ENCODE results near the gene MAX. TPM values are rescaled to one million over a fixed set of nuclear protein-coding genes. Genes with fewer than 3 reads are reported as not detected.
A peak's percentile ranks its signal among the peaks of the same experiment; 100 is the strongest.
"Not testable (repeated sequence)": the region's sequence is repeated elsewhere in the genome, so short reads cannot be mapped to it uniquely, and the experiment has no call there.

The MAX gene
- total RNA-seq, 1 donor from 2014 or later: 83.2 TPM

- Mint-ChIP-seq H3K27me3 (ENCODE audit: low read depth) (no peaks in the 10 kb centered on the region), H3K4me3 (peak overlapping the region; percentile 2), H3K4me1 (peaks cover 27% of the 10 kb centered on the region), H3K9me3 (no peaks in the 10 kb centered on the region), H3K36me3 (peaks cover 25% of the 10 kb centered on the region), H3K27ac (peak overlapping the region; percentile 77)
- TF ChIP-seq, protein P1, sequence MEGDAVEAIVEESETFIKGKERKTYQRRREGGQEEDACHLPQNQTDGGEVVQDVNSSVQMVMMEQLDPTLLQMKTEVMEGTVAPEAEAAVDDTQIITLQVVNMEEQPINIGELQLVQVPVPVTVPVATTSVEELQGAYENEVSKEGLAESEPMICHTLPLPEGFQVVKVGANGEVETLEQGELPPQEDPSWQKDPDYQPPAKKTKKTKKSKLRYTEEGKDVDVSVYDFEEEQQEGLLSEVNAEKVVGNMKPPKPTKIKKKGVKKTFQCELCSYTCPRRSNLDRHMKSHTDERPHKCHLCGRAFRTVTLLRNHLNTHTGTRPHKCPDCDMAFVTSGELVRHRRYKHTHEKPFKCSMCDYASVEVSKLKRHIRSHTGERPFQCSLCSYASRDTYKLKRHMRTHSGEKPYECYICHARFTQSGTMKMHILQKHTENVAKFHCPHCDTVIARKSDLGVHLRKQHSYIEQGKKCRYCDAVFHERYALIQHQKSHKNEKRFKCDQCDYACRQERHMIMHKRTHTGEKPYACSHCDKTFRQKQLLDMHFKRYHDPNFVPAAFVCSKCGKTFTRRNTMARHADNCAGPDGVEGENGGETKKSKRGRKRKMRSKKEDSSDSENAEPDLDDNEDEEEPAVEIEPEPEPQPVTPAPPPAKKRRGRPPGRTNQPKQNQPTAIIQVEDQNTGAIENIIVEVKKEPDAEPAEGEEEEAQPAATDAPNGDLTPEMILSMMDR (IDR thresholded peaks at IDR 0.05; ENCODE audit: unreplicated experiment): no peak
- no peak for DNase-seq (ENCODE audit: low spot score in 2 of 2, unreplicated experiment in 2 of 2)
These were observed 6.6 kb downstream of the MAX start for GRCh38 chr14:65095633-65096205.

DNA sequence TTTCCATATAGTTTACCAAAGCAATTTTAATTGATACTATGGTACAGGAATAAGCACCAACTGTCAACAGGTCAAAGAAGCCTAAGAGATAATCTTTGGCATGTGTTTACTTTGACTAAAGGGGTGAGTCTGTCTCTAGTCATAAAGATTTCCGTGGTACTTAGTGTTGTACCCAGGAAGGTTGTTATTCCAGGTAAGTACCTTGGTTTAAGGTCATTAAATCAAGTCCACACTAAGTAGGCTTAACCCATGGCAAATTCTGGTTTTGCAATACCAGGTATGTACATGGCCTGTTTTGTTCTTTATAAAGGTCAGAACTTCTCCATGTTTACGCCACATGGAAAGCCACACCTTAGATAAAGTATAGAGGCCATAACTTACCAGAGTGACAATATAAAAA, 10.0 kb downstream of the MAX start:
- no peak overlapping the region for H3K4me3 Mint-ChIP-seq
- H3K9me3 Mint-ChIP-seq: peaks cover 16% of the 10 kb centered on the region
- H3K36me3 Mint-ChIP-seq: peaks cover 44% of the 10 kb centered on the region
- DNase-seq (ENCODE audit: low spot score in 2 of 2, unreplicated experiment in 2 of 2): no peak
- TF ChIP-seq, protein P1 (IDR thresholded peaks at IDR 0.05; ENCODE audit: unreplicated experiment): no peak
- no peak overlapping the region for H3K27ac Mint-ChIP-seq
- H3K4me1 Mint-ChIP-seq: peaks cover 23% of the 10 kb centered on the region
- no peaks in the 10 kb centered on the region for H3K27me3 Mint-ChIP-seq (ENCODE audit: low read depth)

- Mint-ChIP-seq H3K9me3 (peaks cover 28% of the 10 kb centered on the region), H3K36me3 (peaks cover 68% of the 10 kb centered on the region)
- not testable (repeated sequence) for H3K27me3 Mint-ChIP-seq (ENCODE audit: low read depth); DNase-seq (ENCODE audit: low spot score in 2 of 2, unreplicated experiment in 2 of 2); H3K27ac Mint-ChIP-seq; H3K4me3 Mint-ChIP-seq; H3K4me1 Mint-ChIP-seq
These were observed 14.5 kb downstream of the MAX start for GRCh38 chr14:65087835-65088234.

DNA sequence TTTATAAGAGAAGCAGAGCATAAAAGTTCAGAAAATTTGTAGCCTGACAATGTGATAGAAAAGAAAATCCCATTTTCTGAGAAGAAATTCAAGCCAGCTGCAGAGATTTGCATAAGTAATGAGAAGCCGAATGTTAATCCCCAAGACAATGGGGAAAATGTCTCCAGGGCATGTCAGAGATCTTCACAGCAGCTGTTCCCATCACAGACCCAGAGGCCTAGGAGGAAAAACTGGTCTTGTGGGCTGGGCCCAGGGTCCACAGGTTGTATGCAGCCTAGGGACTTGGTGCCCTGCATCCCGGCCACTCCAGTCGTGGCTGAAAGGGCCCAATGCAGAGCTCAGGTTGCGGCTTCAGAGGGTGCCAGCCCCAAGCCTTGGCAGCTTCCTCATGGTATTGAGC, 15.6 kb downstream of the MAX start:
- H3K27me3 Mint-ChIP-seq (ENCODE audit: low read depth); H3K27ac Mint-ChIP-seq; DNase-seq (ENCODE audit: low spot score in 2 of 2, unreplicated experiment in 2 of 2); H3K4me1 Mint-ChIP-seq; H3K4me3 Mint-ChIP-seq: not testable (repeated sequence)
- Mint-ChIP-seq H3K36me3 (peaks cover 74% of the 10 kb centered on the region), H3K9me3 (peaks cover 28% of the 10 kb centered on the region)

DNA sequence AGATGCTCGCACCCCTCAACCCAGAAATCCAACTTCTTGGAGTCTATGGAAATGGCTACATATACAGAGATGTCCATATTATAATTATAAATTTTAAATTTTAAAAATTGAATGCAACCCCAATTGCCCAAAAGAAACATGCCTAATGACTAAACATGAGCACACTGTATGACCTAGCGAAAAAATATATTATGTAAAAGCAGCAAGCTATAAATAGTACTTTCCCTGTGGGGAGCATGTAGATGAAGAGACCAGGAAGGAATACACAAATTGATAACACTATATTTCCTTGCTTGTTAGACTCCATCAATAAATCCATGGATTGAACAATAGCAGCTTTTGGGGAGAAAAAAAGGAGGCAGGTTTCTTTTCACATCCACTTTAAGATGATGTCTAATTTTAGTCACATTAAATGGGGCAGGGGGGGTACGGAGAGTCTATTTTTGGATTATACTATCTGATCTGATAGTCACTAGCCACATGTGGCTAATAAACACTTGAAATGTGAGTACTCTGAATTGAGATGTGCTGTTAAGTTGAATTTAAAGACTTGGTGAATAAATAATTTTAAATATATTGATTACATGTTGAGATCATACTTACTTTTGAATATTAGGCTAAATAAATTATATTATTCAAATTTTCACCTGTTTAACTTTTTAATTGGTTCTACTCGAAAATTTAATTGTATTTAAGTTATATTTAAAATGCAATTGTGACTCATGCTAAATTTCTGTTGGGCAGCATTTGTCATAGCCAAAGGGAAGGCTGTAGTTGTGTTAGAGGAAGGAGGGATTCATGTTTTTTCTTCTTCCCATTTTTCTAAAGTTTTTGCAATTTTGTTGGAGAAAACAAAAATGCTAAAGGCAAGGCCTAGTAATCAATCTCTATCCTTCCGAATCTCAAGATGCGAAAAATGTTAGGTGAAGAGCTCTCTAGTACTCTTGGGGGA, 17.5 kb downstream of the MAX start:
- Mint-ChIP-seq H3K36me3 (peaks cover 70% of the 10 kb centered on the region), H3K4me1 (no peaks in the 10 kb centered on the region), H3K4me3 (no peak overlapping the region), H3K27me3 (ENCODE audit: low read depth) (no peaks in the 10 kb centered on the region), H3K9me3 (peaks cover 28% of the 10 kb centered on the region), H3K27ac (no peak overlapping the region)
- no peak for DNase-seq (ENCODE audit: low spot score in 2 of 2, unreplicated experiment in 2 of 2)
- TF ChIP-seq, protein P1 (IDR thresholded peaks at IDR 0.05; ENCODE audit: unreplicated experiment): no peak

- no peak overlapping the region for H3K4me3 Mint-ChIP-seq
These were observed 19.4 kb downstream of the MAX start for GRCh38 chr14:65082930-65083329.

More at GRCh38 chr14:65082930-65083329, 19.4 kb downstream of the MAX start:
- Mint-ChIP-seq H3K4me1 (no peaks in the 10 kb centered on the region), H3K27ac (no peak overlapping the region), H3K36me3 (peaks cover 62% of the 10 kb centered on the region), H3K9me3 (peaks cover 18% of the 10 kb centered on the region), H3K27me3 (ENCODE audit: low read depth) (no peaks in the 10 kb centered on the region)
- no peak for DNase-seq (ENCODE audit: low spot score in 2 of 2, unreplicated experiment in 2 of 2)
- TF ChIP-seq, protein P1 (IDR thresholded peaks at IDR 0.05; ENCODE audit: unreplicated experiment): no peak

Data from mesothelial cell of epicardium (in vitro differentiated cells).